Measurements from ENCODE around the gene NDUFA9. TPM values are rescaled to one million over a fixed set of nuclear protein-coding genes. Genes with fewer than 3 reads are reported as not detected.

The NDUFA9 gene
- total RNA-seq = 78.9 and 87.4 TPM in 2 replicates
- long read RNA-seq, full-length matches to known transcripts = 407 of 429 reads
- long read RNA-seq, partial matches to known transcripts = 14 of 429 reads
- long read RNA-seq, other reads (novel, unspliced or antisense) = 8 of 429 reads

GRCh38 chr12:4648501-4649357 is at the start of gene NDUFA9, which contains the start of gene AKAP3:
Gene NDUFA9, plus strand, starts transcription at chr12:4649114. Its CDS starts 13 bp downstream, at chr12:4649127.
Gene AKAP3, minus strand, starts transcription at chr12:4649051. Its CDS starts 10,855 bp downstream, at chr12:4638196.
- TF ChIP-seq, protein P1, sequence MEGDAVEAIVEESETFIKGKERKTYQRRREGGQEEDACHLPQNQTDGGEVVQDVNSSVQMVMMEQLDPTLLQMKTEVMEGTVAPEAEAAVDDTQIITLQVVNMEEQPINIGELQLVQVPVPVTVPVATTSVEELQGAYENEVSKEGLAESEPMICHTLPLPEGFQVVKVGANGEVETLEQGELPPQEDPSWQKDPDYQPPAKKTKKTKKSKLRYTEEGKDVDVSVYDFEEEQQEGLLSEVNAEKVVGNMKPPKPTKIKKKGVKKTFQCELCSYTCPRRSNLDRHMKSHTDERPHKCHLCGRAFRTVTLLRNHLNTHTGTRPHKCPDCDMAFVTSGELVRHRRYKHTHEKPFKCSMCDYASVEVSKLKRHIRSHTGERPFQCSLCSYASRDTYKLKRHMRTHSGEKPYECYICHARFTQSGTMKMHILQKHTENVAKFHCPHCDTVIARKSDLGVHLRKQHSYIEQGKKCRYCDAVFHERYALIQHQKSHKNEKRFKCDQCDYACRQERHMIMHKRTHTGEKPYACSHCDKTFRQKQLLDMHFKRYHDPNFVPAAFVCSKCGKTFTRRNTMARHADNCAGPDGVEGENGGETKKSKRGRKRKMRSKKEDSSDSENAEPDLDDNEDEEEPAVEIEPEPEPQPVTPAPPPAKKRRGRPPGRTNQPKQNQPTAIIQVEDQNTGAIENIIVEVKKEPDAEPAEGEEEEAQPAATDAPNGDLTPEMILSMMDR (IDR thresholded peaks at IDR 0.05) = no peak
- Mint-ChIP-seq H3K9me3 (ENCODE audit: unreplicated experiment) (no peaks in the 10 kb centered on the region), H3K27me3 (ENCODE audit: unreplicated experiment) (no peaks in the 10 kb centered on the region), H3K36me3 (ENCODE audit: unreplicated experiment) (no peaks in the 10 kb centered on the region), H3K27ac (ENCODE audit: unreplicated experiment) (peak within 1 kb of the TSS; percentile 99), H3K4me3 (ENCODE audit: unreplicated experiment) (peak within 1 kb of the TSS; percentile 97), H3K4me1 (ENCODE audit: unreplicated experiment) (peaks cover 19% of the 10 kb centered on the region)
- peak; percentile 90 for DNase-seq (ENCODE audit: extremely low spot score, unreplicated experiment)

DNA sequence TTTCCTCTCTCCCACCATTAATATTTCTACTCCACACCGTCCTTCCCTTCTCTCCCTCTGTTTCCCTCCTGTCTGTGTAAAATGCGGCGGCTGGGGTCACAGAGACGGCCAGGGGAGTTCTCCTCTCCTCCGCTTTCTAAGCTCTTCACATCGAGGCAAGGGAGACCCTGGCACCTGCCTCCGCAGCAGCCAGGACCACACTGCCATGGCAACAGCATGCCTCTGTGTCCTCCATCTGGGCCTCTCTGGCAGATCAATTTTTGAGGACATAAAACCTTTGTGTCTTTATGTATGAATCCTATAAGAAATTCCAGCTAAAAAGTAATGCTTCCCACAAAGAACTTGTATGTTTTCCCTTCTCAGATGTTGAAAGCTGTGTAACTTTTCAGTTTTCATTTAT is 45.5 kb upstream of the NDUFA9 start:
- Mint-ChIP-seq H3K27me3 (ENCODE audit: unreplicated experiment) (peaks cover 37% of the 10 kb centered on the region), H3K4me1 (ENCODE audit: unreplicated experiment) (peaks cover 13% of the 10 kb centered on the region), H3K4me3 (ENCODE audit: unreplicated experiment) (no peak overlapping the region), H3K27ac (ENCODE audit: unreplicated experiment) (no peak overlapping the region), H3K9me3 (ENCODE audit: unreplicated experiment) (no peaks in the 10 kb centered on the region), H3K36me3 (ENCODE audit: unreplicated experiment) (peaks cover 4% of the 10 kb centered on the region)
- TF ChIP-seq, protein P1 (IDR thresholded peaks at IDR 0.05) = no peak
- no peak for DNase-seq (ENCODE audit: extremely low spot score, unreplicated experiment)

GRCh38 chr12:4603946-4604345 is 45.0 kb upstream of the NDUFA9 start:
- Mint-ChIP-seq H3K4me1 (ENCODE audit: unreplicated experiment) (peaks cover 13% of the 10 kb centered on the region), H3K9me3 (ENCODE audit: unreplicated experiment) (no peaks in the 10 kb centered on the region), H3K4me3 (ENCODE audit: unreplicated experiment) (no peak overlapping the region), H3K27me3 (ENCODE audit: unreplicated experiment) (peaks cover 36% of the 10 kb centered on the region), H3K36me3 (ENCODE audit: unreplicated experiment) (peaks cover 7% of the 10 kb centered on the region), H3K27ac (ENCODE audit: unreplicated experiment) (no peak overlapping the region)
- TF ChIP-seq, protein P1 (IDR thresholded peaks at IDR 0.05) = no peak
- no peak for DNase-seq (ENCODE audit: extremely low spot score, unreplicated experiment)

- peak; percentile 91 for DNase-seq (ENCODE audit: extremely low spot score, unreplicated experiment)
- H3K4me3 Mint-ChIP-seq (ENCODE audit: unreplicated experiment) = peak overlapping the region; percentile 97
- H3K4me1 Mint-ChIP-seq (ENCODE audit: unreplicated experiment) = peaks cover 13% of the 10 kb centered on the region
- peak overlapping the region; percentile 91 for H3K27ac Mint-ChIP-seq (ENCODE audit: unreplicated experiment)
- TF ChIP-seq, protein P1 (IDR thresholded peaks at IDR 0.05) = peak; percentile 98
- H3K36me3 Mint-ChIP-seq (ENCODE audit: unreplicated experiment) = peaks cover 7% of the 10 kb centered on the region
- peaks cover 31% of the 10 kb centered on the region for H3K27me3 Mint-ChIP-seq (ENCODE audit: unreplicated experiment)
- no peaks in the 10 kb centered on the region for H3K9me3 Mint-ChIP-seq (ENCODE audit: unreplicated experiment)
These were observed 44.2 kb upstream of the NDUFA9 start for GRCh38 chr12:4604684-4605193.

DNA sequence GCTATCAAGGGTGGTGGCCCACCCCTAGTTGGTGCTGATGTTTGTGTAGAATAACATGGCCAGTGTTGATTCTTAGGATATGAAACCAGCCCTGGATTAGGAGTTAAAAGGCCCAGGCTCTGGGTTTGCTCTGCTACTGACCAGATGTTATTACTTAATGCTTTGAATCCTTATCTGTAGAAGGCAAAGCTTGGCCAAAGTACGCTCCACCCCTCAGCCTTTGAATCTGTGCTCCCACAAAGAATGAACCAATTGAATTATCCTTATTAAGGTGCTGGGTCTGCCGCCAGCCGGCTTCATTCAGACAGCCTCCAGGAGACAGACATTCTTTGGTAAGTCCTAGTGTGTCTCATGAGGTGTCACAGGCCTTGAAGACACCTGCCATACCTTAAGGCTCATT is 41.9 kb upstream of the NDUFA9 start:
- Mint-ChIP-seq H3K9me3 (ENCODE audit: unreplicated experiment) (no peaks in the 10 kb centered on the region), H3K36me3 (ENCODE audit: unreplicated experiment) (peaks cover 13% of the 10 kb centered on the region), H3K27ac (ENCODE audit: unreplicated experiment) (no peak overlapping the region), H3K27me3 (ENCODE audit: unreplicated experiment) (peaks cover 18% of the 10 kb centered on the region), H3K4me1 (ENCODE audit: unreplicated experiment) (peaks cover 13% of the 10 kb centered on the region), H3K4me3 (ENCODE audit: unreplicated experiment) (no peak overlapping the region)
- no peak for DNase-seq (ENCODE audit: extremely low spot score, unreplicated experiment)
- TF ChIP-seq, protein P1 (IDR thresholded peaks at IDR 0.05) = no peak

Data from osteocyte (in vitro differentiated cells).